Measurements from ENCODE around the gene PFDN1. TPM values are rescaled to one million over a fixed set of nuclear protein-coding genes. Genes with fewer than 3 reads are reported as not detected.

The PFDN1 gene
- total and polyA plus RNA-seq, 2 donors = 48.4 to 80.7 TPM

GRCh38 chr5:140243706-140244250, 59.1 kb downstream of the PFDN1 start:
- H3K27ac ChIP-seq (ENCODE audit: low read depth in 1 of 2, low read length in 1 of 2) = no peak overlapping the region
- no peaks in the 10 kb centered on the region for H3K9me3 ChIP-seq (ENCODE audit: control insufficient read depth in 2 of 2, insufficient read depth in 1 of 2, low read length in 1 of 2)
- peaks cover 0 to 28% of the 10 kb centered on the region in 2 donors for H3K4me1 ChIP-seq (ENCODE audit: control insufficient read depth in 2 of 2, insufficient read depth in 2 of 2, low read length in 2 of 2)
- no peak overlapping the region for H3K4me3 ChIP-seq (ENCODE audit: low read length in 2 of 2)
- DNase-seq (ENCODE audit: low read depth in 6 of 9, low spot score in 9 of 9) = no peak
- 87% methylated on average over 4 of the region's 4 CpGs for WGBS
- H3K27me3 ChIP-seq (ENCODE audit: control insufficient read depth in 2 of 2, insufficient read depth in 1 of 2, low read length in 1 of 2) = no peaks in the 10 kb centered on the region
- peaks cover 0 to 16% of the 10 kb centered on the region in 2 donors for H3K36me3 ChIP-seq (ENCODE audit: control insufficient read depth in 2 of 2, insufficient read depth in 2 of 2, low read length in 1 of 2)

- no peak overlapping the region for H3K4me3 ChIP-seq (ENCODE audit: low read length in 2 of 2)
- no peak overlapping the region for H3K27ac ChIP-seq (ENCODE audit: low read depth in 1 of 2, low read length in 1 of 2)
- no peak for DNase-seq (ENCODE audit: low read depth in 6 of 9, low spot score in 9 of 9)
- 97% methylated on average over 4 of the region's 4 CpGs for WGBS
- H3K36me3 ChIP-seq (ENCODE audit: control insufficient read depth in 2 of 2, insufficient read depth in 2 of 2, low read length in 1 of 2) = peaks cover 0 to 16% of the 10 kb centered on the region in 2 donors
- peaks cover 0 to 28% of the 10 kb centered on the region in 2 donors for H3K4me1 ChIP-seq (ENCODE audit: control insufficient read depth in 2 of 2, insufficient read depth in 2 of 2, low read length in 2 of 2)
- no peaks in the 10 kb centered on the region for H3K9me3 ChIP-seq (ENCODE audit: control insufficient read depth in 2 of 2, insufficient read depth in 1 of 2, low read length in 1 of 2)
- H3K27me3 ChIP-seq (ENCODE audit: control insufficient read depth in 2 of 2, insufficient read depth in 1 of 2, low read length in 1 of 2) = no peaks in the 10 kb centered on the region
These were observed 59.9 kb downstream of the PFDN1 start for GRCh38 chr5:140242890-140243585.

- 97% methylated on average over 5 of the region's 5 CpGs for WGBS
- Histone ChIP-seq H3K36me3 (ENCODE audit: control insufficient read depth in 2 of 2, insufficient read depth in 2 of 2, low read length in 1 of 2) (peaks cover 0 to 16% of the 10 kb centered on the region in 2 donors), H3K27ac (ENCODE audit: low read depth in 1 of 2, low read length in 1 of 2) (no peak overlapping the region), H3K4me1 (ENCODE audit: control insufficient read depth in 2 of 2, insufficient read depth in 2 of 2, low read length in 2 of 2) (peaks cover 0 to 28% of the 10 kb centered on the region in 2 donors), H3K27me3 (ENCODE audit: control insufficient read depth in 2 of 2, insufficient read depth in 1 of 2, low read length in 1 of 2) (no peaks in the 10 kb centered on the region), H3K4me3 (ENCODE audit: low read length in 2 of 2) (no peak overlapping the region), H3K9me3 (ENCODE audit: control insufficient read depth in 2 of 2, insufficient read depth in 1 of 2, low read length in 1 of 2) (no peaks in the 10 kb centered on the region)
- DNase-seq (ENCODE audit: low read depth in 6 of 9, low spot score in 9 of 9) = no peak
These were observed 60.8 kb downstream of the PFDN1 start for GRCh38 chr5:140242099-140242498.

- Histone ChIP-seq H3K27ac (ENCODE audit: low read depth in 1 of 2, low read length in 1 of 2) (no peak overlapping the region), H3K36me3 (ENCODE audit: control insufficient read depth in 2 of 2, insufficient read depth in 2 of 2, low read length in 1 of 2) (peaks cover 0 to 16% of the 10 kb centered on the region in 2 donors), H3K4me1 (ENCODE audit: control insufficient read depth in 2 of 2, insufficient read depth in 2 of 2, low read length in 2 of 2) (peaks cover 0 to 19% of the 10 kb centered on the region in 2 donors), H3K27me3 (ENCODE audit: control insufficient read depth in 2 of 2, insufficient read depth in 1 of 2, low read length in 1 of 2) (no peaks in the 10 kb centered on the region), H3K9me3 (ENCODE audit: control insufficient read depth in 2 of 2, insufficient read depth in 1 of 2, low read length in 1 of 2) (no peaks in the 10 kb centered on the region), H3K4me3 (ENCODE audit: low read length in 2 of 2) (no peak overlapping the region)
- DNase-seq (ENCODE audit: low read depth in 6 of 9, low spot score in 9 of 9) = no peak
- 90% methylated on average over 9 of the region's 9 CpGs for WGBS
These were observed 61.8 kb downstream of the PFDN1 start for GRCh38 chr5:140240987-140241706.

- no peak overlapping the region for H3K4me3 ChIP-seq (ENCODE audit: low read length in 2 of 2)
- H3K4me1 ChIP-seq (ENCODE audit: control insufficient read depth in 2 of 2, insufficient read depth in 2 of 2, low read length in 2 of 2) = peaks cover 0 to 9% of the 10 kb centered on the region in 2 donors
- H3K9me3 ChIP-seq (ENCODE audit: control insufficient read depth in 2 of 2, insufficient read depth in 1 of 2, low read length in 1 of 2) = no peaks in the 10 kb centered on the region
- H3K36me3 ChIP-seq (ENCODE audit: control insufficient read depth in 2 of 2, insufficient read depth in 2 of 2, low read length in 1 of 2) = peaks cover 0 to 10% of the 10 kb centered on the region in 2 donors
- DNase-seq (ENCODE audit: low read depth in 6 of 9, low spot score in 9 of 9) = peak in 7 of 9 donors; percentile 23 to 71 (median 40)
- no peaks in the 10 kb centered on the region for H3K27me3 ChIP-seq (ENCODE audit: control insufficient read depth in 2 of 2, insufficient read depth in 1 of 2, low read length in 1 of 2)
- 56% methylated on average over 11 of the region's 11 CpGs for WGBS
- no peak overlapping the region for H3K27ac ChIP-seq (ENCODE audit: low read depth in 1 of 2, low read length in 1 of 2)
These were observed 62.8 kb downstream of the PFDN1 start for GRCh38 chr5:140239939-140240700.

GRCh38 chr5:140239461-140239860, 63.4 kb downstream of the PFDN1 start:
- Histone ChIP-seq H3K9me3 (ENCODE audit: control insufficient read depth in 2 of 2, insufficient read depth in 1 of 2, low read length in 1 of 2) (no peaks in the 10 kb centered on the region), H3K4me1 (ENCODE audit: control insufficient read depth in 2 of 2, insufficient read depth in 2 of 2, low read length in 2 of 2) (peaks cover 0 to 2% of the 10 kb centered on the region in 2 donors), H3K4me3 (ENCODE audit: low read length in 2 of 2) (no peak overlapping the region), H3K27ac (ENCODE audit: low read depth in 1 of 2, low read length in 1 of 2) (no peak overlapping the region), H3K36me3 (ENCODE audit: control insufficient read depth in 2 of 2, insufficient read depth in 2 of 2, low read length in 1 of 2) (peaks cover 0 to 6% of the 10 kb centered on the region in 2 donors), H3K27me3 (ENCODE audit: control insufficient read depth in 2 of 2, insufficient read depth in 1 of 2, low read length in 1 of 2) (no peaks in the 10 kb centered on the region)
- 97% methylated on average over 5 of the region's 5 CpGs for WGBS
- DNase-seq (ENCODE audit: low read depth in 6 of 9, low spot score in 9 of 9) = no peak

- H3K27ac ChIP-seq (ENCODE audit: low read depth in 1 of 2, low read length in 1 of 2) = no peak overlapping the region
- no peaks in the 10 kb centered on the region for H3K9me3 ChIP-seq (ENCODE audit: control insufficient read depth in 2 of 2, insufficient read depth in 1 of 2, low read length in 1 of 2)
- H3K4me1 ChIP-seq (ENCODE audit: control insufficient read depth in 2 of 2, insufficient read depth in 2 of 2, low read length in 2 of 2) = no peaks in the 10 kb centered on the region
- DNase-seq (ENCODE audit: low read depth in 6 of 9, low spot score in 9 of 9) = no peak
- no peaks in the 10 kb centered on the region for H3K27me3 ChIP-seq (ENCODE audit: control insufficient read depth in 2 of 2, insufficient read depth in 1 of 2, low read length in 1 of 2)
- WGBS = 97% methylated on average over 6 of the region's 6 CpGs
- peaks cover 0 to 3% of the 10 kb centered on the region in 2 donors for H3K36me3 ChIP-seq (ENCODE audit: control insufficient read depth in 2 of 2, insufficient read depth in 2 of 2, low read length in 1 of 2)
- no peak overlapping the region for H3K4me3 ChIP-seq (ENCODE audit: low read length in 2 of 2)
These were observed 64.1 kb downstream of the PFDN1 start for GRCh38 chr5:140238756-140239155.

- Histone ChIP-seq H3K4me3 (ENCODE audit: low read length in 2 of 2) (no peak overlapping the region), H3K36me3 (ENCODE audit: control insufficient read depth in 2 of 2, insufficient read depth in 2 of 2, low read length in 1 of 2) (no peaks in the 10 kb centered on the region), H3K4me1 (ENCODE audit: control insufficient read depth in 2 of 2, insufficient read depth in 2 of 2, low read length in 2 of 2) (no peaks in the 10 kb centered on the region), H3K27me3 (ENCODE audit: control insufficient read depth in 2 of 2, insufficient read depth in 1 of 2, low read length in 1 of 2) (no peaks in the 10 kb centered on the region), H3K27ac (ENCODE audit: low read depth in 1 of 2, low read length in 1 of 2) (no peak overlapping the region), H3K9me3 (ENCODE audit: control insufficient read depth in 2 of 2, insufficient read depth in 1 of 2, low read length in 1 of 2) (no peaks in the 10 kb centered on the region)
- 93% methylated on average over 6 of the region's 6 CpGs for WGBS
- no peak for DNase-seq (ENCODE audit: low read depth in 6 of 9, low spot score in 9 of 9)
These were observed 65.9 kb downstream of the PFDN1 start for GRCh38 chr5:140236891-140237598.
